Measurements from ENCODE around the gene IRF4.

The IRF4 gene

GRCh38 chr6:381742-382461 lies 9.7 kb upstream of the IRF4 start:
- no peak for DNase-seq (ENCODE audit: low spot score)

- DNase-seq (ENCODE audit: low spot score): no peak
These were observed 8.4 kb upstream of the IRF4 start for GRCh38 chr6:382883-383810.

- DNase-seq (ENCODE audit: low spot score): no peak
These were observed 7.7 kb upstream of the IRF4 start for GRCh38 chr6:383856-384255.

- DNase-seq (ENCODE audit: low spot score): no peak
These were observed 6.7 kb upstream of the IRF4 start for GRCh38 chr6:384898-385297.

- DNase-seq (ENCODE audit: low spot score): no peak
These were observed 5.9 kb upstream of the IRF4 start for GRCh38 chr6:385614-386013.

GRCh38 chr6:386688-387266 lies 4.8 kb upstream of the IRF4 start:
- DNase-seq (ENCODE audit: low spot score): no peak

- DNase-seq (ENCODE audit: low spot score): no peak
These were observed 4.2 kb upstream of the IRF4 start for GRCh38 chr6:387293-387741.

- DNase-seq (ENCODE audit: low spot score): no peak
These were observed 3.2 kb upstream of the IRF4 start for GRCh38 chr6:388202-388903.

- no peak for DNase-seq (ENCODE audit: low spot score)
These were observed 2.4 kb upstream of the IRF4 start for GRCh38 chr6:389143-389542.

- no peak for DNase-seq (ENCODE audit: low spot score)
These were observed 1.9 kb upstream of the IRF4 start for GRCh38 chr6:389622-390021.

GRCh38 chr6:390914-391558 lies 516 bp upstream of the IRF4 start:
- DNase-seq (ENCODE audit: low spot score): no peak

- no peak for DNase-seq (ENCODE audit: low spot score)
These were observed 1.2 kb downstream of the IRF4 start for GRCh38 chr6:392441-393390.

GRCh38 chr6:393391-394221 lies 2.1 kb downstream of the IRF4 start:
- no peak for DNase-seq (ENCODE audit: low spot score)

- DNase-seq (ENCODE audit: low spot score): no peak
These were observed 3.2 kb downstream of the IRF4 start for GRCh38 chr6:394641-395289.

GRCh38 chr6:395432-396125 lies 4.0 kb downstream of the IRF4 start:
- DNase-seq (ENCODE audit: low spot score): no peak

GRCh38 chr6:396126-396520 lies 4.6 kb downstream of the IRF4 start:
- DNase-seq (ENCODE audit: low spot score): no peak

- no peak for DNase-seq (ENCODE audit: low spot score)
These were observed 5.5 kb downstream of the IRF4 start for GRCh38 chr6:397056-397455.

- DNase-seq (ENCODE audit: low spot score): no peak
These were observed 6.1 kb downstream of the IRF4 start for GRCh38 chr6:397604-398003.

GRCh38 chr6:398065-398464 lies 6.5 kb downstream of the IRF4 start:
- no peak for DNase-seq (ENCODE audit: low spot score)

All from hematopoietic multipotent progenitor cell treated with erythropoietin and hydrocortisone succinate and interleukin-3 and kit ligand, for 17 days (in vitro differentiated cells).